ENCODE results near the gene DCBLD2. TPM values are rescaled to one million over a fixed set of nuclear protein-coding genes. Genes with fewer than 3 reads are reported as not detected.

The DCBLD2 gene
- total and polyA plus RNA-seq, 9 of the 15 experiments (the other 6 are each of a cell fraction or from before 2014, with no cell fraction given) = 2.7 to 14.6 (median 7.4) TPM

DNA sequence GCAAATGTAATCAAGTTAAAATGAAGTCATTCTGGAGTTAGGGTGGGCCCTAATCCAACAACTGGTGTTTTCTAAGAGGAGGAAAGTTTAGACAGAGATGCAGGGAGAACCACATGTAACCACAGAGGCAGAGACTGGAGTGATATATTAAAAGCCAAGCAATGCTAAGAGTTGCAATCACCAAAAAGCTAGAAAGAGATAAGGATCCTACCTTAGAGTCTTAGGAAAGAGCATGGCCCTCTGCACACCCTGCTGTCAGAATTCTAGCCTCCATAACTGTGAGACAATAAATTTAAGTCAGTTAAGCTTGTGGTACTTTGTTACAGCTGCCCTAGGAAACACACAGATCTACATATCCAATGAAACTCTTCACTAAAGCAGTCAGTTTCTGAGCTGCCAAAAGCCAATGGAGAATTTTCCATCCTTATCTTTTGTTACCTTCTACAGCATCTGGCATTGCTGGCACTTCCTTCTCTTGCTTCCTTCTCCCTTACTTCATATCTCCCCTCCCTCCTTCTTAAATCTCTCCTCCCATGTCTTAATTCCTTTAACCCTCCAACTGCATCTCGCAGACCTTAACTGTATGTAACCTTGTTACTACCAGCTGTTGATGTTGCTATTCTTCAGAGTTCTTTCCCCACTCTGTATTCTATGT is 11.2 kb downstream of the DCBLD2 start:
- in situ Hi-C loops (cut with MboI) (no loop called here), intact Hi-C loops (cut with micrococcal nuclease) (no loop called here)
- FAIRE-seq (no peak), ATAC-seq (peak; percentile 32), DNase-seq (ENCODE audit: extremely low read depth in 1 of 4, low spot score in 3 of 4) (peak in 1 of 4 experiments; percentile 9)
- Histone ChIP-seq H3K27me3 (ENCODE audit: control insufficient read depth in 2 of 2, insufficient read depth in 2 of 2, low read length in 2 of 2) (no peaks in the 10 kb centered on the region), H3K4me3 (no peak overlapping the region), H4K20me1 (replicated peaks; ENCODE audit: control insufficient read depth, insufficient read depth, low read length) (no peaks in the 10 kb centered on the region; the same call in 1 of the 2 replicates), H2AFZ (ENCODE audit: low read depth, low read length) (no peak overlapping the region), H3K79me2 (ENCODE audit: control insufficient read depth, insufficient read depth, low read length) (peaks cover 26% of the 10 kb centered on the region), H3K4me1 (replicated peaks in 1 of 2; ENCODE audit: control insufficient read depth in 2 of 2, insufficient read depth in 2 of 2, low read length in 2 of 2) (peaks cover 5 to 17% of the 10 kb centered on the region in 2 experiments; a peak in 4 of 5 replicates), H3K4me2 (ENCODE audit: insufficient read depth, low read length) (no peak overlapping the region), H3K9me1 (ENCODE audit: control insufficient read depth, insufficient read depth, low read length) (no peaks in the 10 kb centered on the region), H3K27ac (ENCODE audit: extremely low read depth, low read depth, low read length) (no peak overlapping the region), H3K9ac (ENCODE audit: insufficient read depth in 1 of 2, low read depth in 2 of 2, low read length in 2 of 2) (no peak overlapping the region), H3K9me3 (replicated peaks; ENCODE audit: control insufficient read depth, insufficient read depth, low read depth, low read length) (no peaks in the 10 kb centered on the region), H3K36me3 (ENCODE audit: control insufficient read depth, insufficient read depth, low read length) (no peaks in the 10 kb centered on the region)
- 29% methylated on average over 1 of the region's 1 CpG for WGBS (ENCODE audit: insufficient coverage, low coverage, missing lambda C conversion rate)
- no TSS peak for BruUV-seq (replicated peaks)
- POLR2A ChIA-PET = interaction anchor here (1.2 kb wide), 1 partner anchor 9 kb away, joined by 4 read pairs; no protein-coding TSS in a partner anchor
- CTCF ChIA-PET (ENCODE audit: low intra/inter-chr PET ratio) = no interaction called here
- TF ChIP-seq SMAD4 (CRISPR knock-in tag; conservative IDR thresholded peaks at IDR 0.05) (no peak), MCM7 (IDR thresholded peaks at IDR 0.05) (no peak), MAZ (CRISPR knock-in tag; conservative IDR thresholded peaks at IDR 0.05 in 1 of 2, IDR thresholded peaks at IDR 0.05 in 1 of 2) (no peak), ETV1 (tag; conservative IDR thresholded peaks at IDR 0.05; ENCODE audit: low read depth) (no peak), ZNF311 (CRISPR knock-in tag; IDR thresholded peaks at IDR 0.05) (no peak), CBFA2T2 (conservative IDR thresholded peaks at IDR 0.05) (0 out of 2 replicates have a peak, but pooled peaks have one; percentile 3)
- TF ChIP-seq, protein P1, sequence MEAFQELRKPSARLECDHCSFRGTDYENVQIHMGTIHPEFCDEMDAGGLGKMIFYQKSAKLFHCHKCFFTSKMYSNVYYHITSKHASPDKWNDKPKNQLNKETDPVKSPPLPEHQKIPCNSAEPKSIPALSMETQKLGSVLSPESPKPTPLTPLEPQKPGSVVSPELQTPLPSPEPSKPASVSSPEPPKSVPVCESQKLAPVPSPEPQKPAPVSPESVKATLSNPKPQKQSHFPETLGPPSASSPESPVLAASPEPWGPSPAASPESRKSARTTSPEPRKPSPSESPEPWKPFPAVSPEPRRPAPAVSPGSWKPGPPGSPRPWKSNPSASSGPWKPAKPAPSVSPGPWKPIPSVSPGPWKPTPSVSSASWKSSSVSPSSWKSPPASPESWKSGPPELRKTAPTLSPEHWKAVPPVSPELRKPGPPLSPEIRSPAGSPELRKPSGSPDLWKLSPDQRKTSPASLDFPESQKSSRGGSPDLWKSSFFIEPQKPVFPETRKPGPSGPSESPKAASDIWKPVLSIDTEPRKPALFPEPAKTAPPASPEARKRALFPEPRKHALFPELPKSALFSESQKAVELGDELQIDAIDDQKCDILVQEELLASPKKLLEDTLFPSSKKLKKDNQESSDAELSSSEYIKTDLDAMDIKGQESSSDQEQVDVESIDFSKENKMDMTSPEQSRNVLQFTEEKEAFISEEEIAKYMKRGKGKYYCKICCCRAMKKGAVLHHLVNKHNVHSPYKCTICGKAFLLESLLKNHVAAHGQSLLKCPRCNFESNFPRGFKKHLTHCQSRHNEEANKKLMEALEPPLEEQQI (IDR thresholded peaks at IDR 0.05) = no peak
- TF ChIP-seq, protein P2, sequence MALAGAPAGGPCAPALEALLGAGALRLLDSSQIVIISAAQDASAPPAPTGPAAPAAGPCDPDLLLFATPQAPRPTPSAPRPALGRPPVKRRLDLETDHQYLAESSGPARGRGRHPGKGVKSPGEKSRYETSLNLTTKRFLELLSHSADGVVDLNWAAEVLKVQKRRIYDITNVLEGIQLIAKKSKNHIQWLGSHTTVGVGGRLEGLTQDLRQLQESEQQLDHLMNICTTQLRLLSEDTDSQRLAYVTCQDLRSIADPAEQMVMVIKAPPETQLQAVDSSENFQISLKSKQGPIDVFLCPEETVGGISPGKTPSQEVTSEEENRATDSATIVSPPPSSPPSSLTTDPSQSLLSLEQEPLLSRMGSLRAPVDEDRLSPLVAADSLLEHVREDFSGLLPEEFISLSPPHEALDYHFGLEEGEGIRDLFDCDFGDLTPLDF (CRISPR knock-in tag; IDR thresholded peaks at IDR 0.05) = no peak
- TF ChIP-seq, protein P3, sequence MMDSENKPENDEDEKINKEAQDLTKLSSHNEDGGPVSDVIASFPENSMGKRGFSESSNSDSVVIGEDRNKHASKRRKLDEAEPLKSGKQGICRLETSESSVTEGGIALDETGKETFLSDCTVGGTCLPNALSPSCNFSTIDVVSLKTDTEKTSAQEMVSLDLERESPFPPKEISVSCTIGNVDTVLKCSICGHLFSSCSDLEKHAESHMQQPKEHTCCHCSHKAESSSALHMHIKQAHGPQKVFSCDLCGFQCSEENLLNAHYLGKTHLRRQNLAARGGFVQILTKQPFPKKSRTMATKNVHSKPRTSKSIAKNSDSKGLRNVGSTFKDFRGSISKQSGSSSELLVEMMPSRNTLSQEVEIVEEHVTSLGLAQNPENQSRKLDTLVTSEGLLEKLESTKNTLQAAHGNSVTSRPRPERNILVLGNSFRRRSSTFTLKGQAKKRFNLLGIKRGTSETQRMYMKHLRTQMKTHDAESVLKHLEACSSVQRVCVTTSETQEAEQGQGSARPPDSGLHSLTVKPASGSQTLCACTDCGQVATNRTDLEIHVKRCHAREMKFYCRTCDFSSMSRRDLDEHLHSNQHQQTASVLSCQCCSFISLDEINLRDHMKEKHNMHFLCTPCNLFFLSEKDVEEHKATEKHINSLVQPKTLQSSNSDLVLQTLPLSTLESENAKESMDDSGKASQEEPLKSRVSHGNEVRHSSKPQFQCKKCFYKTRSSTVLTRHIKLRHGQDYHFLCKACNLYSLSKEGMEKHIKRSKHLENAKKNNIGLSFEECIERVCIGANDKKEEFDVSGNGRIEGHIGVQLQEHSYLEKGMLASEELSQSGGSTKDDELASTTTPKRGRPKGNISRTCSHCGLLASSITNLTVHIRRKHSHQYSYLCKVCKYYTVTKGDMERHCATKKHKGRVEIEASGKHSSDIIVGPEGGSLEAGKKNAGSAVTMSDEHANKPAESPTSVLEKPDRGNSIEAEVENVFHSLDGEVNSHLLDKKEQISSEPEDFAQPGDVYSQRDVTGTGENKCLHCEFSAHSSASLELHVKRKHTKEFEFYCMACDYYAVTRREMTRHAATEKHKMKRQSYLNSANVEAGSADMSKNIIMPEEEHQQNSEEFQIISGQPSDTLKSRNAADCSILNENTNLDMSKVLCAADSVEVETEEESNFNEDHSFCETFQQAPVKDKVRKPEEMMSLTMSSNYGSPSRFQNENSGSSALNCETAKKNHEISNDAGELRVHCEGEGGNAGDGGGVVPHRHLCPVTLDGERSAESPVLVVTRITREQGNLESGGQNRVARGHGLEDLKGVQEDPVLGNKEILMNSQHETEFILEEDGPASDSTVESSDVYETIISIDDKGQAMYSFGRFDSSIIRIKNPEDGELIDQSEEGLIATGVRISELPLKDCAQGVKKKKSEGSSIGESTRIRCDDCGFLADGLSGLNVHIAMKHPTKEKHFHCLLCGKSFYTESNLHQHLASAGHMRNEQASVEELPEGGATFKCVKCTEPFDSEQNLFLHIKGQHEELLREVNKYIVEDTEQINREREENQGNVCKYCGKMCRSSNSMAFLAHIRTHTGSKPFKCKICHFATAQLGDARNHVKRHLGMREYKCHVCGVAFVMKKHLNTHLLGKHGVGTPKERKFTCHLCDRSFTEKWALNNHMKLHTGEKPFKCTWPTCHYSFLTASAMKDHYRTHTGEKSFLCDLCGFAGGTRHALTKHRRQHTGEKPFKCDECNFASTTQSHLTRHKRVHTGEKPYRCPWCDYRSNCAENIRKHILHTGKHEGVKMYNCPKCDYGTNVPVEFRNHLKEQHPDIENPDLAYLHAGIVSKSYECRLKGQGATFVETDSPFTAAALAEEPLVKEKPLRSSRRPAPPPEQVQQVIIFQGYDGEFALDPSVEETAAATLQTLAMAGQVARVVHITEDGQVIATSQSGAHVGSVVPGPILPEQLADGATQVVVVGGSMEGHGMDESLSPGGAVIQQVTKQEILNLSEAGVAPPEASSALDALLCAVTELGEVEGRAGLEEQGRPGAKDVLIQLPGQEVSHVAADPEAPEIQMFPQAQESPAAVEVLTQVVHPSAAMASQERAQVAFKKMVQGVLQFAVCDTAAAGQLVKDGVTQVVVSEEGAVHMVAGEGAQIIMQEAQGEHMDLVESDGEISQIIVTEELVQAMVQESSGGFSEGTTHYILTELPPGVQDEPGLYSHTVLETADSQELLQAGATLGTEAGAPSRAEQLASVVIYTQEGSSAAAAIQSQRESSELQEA (IDR thresholded peaks at IDR 0.05; ENCODE audit: low read depth) = no peak
